GM21515 (cell line): Measurements from ENCODE around the gene ASS1.

Experiments used
- ATAC-seq: cut with Tn5 transposase; IDR thresholded peaks from one replicate; pipeline ENCODE4 v1.9.1; 2021; ENCODE audit not compliant: unreplicated experiment

The ASS1 gene

DNA sequence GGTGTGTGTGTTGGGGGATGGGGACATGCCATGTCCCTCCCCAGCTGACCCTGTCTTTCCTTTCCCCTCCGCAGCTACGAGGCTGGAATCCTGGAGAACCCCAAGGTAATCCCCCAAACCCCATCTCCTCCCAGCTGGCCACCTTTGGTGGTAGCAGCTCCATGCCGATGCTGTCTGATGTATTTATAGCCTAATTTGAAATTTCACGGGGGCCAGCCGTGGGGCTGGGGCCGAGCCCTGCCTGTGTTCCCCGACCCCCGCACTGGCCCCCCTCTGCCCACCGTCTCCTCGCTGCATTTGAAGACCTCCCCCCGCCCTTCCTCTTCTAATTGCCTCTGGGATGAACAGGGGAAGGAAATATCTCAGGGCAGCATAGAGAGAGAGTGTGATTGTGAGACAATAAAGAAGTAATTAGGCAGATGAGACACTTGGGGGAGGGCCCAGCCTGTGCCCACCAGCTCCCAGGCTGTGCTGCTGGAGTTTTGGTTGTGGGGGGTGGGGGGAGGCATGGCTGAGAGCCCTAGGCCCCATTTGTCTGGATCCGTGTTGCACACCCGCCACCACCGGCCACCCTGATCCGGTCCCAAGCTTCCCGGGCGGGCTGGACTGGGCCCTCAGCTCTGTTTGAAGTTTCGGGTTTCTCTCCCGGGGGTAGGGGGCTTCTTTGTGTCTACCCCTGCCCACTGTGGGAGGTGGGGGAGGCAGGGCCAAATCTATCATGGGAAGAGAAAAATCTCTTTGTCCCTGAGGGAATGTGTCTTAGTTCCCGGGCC is 26.8 kb downstream of the ASS1 start:
- no peak for ATAC-seq

DNA sequence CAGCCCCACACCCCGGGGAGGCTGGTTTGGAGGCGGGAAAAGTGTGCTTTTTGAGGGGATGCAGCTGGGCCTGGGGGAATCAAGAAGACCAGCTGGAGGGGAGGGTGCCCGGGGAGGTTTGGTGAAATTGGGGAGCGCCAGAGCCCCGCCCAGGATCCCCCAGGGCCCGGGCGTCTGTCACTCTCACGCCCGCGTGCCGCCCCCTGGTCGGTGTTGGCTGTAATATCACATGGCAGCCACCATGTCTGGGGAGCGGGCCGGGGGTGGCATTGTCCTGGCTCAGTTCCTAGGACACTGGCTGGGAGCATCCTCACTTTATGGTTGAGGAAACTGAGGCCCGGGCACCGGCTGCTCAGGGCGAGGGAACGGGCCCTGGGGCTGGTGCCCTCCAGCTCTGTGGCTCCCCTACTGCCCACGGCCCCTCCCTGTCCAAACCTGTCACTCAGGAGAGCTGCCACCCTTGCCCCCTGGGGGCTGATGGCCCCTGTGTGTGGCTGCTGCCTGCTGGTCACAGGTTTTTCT is 27.5 kb downstream of the ASS1 start:
- ATAC-seq = no peak

DNA sequence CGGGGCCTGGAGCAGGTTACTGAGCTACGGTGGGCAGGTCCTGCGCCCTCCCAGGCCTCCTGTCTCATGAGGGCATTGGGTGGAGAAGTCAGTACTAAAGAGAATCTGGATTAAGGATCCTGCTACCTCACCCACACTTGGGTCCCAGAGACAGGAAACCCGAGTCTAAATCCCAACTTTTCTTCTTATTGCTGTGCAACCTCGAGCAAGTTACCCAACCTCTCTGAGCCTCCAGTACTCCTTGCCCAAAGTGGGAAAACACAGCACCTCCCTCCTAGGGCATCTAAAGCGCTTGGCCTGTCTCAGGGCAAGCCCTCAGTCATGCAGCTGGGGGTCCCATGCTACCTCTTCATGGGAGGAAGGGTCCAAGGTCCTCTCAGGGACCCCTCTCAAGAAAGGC is 28.2 kb downstream of the ASS1 start:
- ATAC-seq = no peak

DNA sequence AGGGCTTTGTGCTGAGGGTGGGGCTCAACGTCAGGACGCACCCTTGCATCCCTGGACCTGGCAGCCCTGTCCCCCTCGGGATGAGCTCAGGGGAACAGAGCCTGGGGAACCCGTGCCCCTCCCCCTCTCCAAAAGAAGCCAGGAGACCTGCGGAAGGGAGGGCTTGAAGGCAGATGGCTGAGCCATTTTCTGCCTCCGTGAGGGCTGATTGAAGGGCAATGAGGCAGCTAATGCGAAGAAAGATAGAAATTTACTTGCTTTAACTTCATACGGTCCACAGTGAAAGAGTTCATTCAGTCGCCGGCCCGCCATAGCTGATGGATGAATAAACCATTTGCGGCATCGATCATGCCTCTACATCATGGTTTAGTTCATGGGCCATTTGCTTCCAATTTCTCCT is 28.8 kb downstream of the ASS1 start:
- ATAC-seq = no peak

DNA sequence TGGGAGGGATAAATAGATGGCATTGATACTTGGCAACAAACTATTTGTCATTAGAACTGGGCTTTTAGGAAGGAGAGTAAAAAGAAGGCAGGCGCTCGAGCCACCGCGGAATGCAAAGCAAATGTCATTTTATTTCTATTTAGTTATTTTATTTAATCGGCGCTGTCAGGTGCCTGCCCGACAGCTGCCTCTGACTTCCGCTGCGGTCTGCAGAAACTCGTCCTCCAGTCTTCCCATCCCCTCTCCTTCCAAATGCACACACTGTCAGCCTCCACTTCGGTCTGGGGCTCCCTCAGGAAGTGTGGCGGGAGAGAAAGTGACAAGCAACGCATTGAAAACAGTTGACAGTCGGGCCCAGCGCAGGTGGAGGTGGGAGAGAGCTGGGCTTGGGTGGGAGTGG is 29.3 kb downstream of the ASS1 start:
- ATAC-seq = no peak

DNA sequence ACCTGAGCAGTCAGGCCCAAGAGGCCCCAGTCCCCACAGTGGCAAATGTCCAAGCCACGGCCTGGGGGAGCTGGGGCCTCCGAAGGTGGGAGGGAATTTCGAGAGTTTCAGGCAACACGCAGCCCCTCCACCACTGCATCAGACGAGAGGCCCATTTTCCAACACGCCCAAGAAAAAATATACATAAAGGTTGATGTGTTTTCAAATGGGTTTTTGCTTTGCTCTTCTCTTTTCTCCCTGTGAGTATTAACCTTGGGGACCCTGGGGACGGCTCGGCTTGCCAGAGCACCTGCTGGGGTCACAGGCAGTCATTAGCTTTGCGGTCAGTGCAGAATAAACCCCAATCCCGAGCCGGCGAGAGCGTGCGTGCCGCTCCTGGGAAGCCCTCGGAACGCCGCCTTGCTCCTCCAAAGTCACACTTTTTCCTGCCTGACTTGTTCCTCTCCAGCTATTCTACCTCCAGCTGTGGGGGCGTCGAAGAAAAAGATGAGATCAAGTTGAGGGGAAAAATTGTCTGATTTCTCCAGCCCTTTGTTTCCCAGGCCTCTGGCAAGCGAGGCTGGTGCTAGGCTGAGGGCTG is 31.5 kb downstream of the ASS1 start:
- no peak for ATAC-seq

DNA sequence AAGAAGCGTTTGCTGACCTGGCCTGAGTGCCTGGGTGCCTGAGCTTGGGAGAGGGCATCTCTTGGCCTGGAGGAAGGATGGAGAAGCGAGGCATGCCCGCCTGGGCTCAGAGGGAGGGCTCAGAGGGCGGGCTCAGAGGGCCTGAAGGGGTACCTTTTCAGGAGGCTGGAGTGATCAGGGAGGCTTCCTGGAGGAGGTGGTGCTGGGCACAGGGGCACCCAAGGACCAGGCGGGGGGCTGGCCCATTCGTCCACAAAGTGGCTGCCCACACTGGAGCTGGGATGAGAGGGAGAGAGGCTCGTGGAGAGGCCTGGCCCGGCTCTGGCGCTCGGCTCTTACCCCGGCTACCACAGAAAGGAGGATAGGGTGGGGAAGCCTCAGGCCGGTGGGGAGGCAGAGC is 32.8 kb downstream of the ASS1 start:
- ATAC-seq = no peak

DNA sequence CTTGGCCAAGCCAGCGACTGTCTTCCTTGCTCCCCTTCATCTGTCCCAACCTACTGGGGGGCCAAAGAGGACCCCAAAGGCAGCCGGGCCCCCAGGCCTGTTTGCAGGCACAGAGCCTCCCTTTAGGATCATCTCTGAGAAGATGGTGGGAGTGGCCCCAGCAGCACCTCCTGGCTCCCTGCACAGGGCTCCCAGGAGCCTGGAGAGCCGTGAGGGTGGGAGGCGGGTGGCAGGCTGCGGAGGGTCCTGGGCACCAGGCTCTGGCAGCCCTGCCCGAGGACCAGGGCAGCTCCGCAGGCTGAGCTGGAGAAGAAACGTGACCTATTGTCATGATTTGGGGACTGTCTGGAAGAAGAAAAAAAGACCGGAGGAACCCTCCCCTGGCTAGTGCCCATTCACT is 33.4 kb downstream of the ASS1 start:
- no peak for ATAC-seq

DNA sequence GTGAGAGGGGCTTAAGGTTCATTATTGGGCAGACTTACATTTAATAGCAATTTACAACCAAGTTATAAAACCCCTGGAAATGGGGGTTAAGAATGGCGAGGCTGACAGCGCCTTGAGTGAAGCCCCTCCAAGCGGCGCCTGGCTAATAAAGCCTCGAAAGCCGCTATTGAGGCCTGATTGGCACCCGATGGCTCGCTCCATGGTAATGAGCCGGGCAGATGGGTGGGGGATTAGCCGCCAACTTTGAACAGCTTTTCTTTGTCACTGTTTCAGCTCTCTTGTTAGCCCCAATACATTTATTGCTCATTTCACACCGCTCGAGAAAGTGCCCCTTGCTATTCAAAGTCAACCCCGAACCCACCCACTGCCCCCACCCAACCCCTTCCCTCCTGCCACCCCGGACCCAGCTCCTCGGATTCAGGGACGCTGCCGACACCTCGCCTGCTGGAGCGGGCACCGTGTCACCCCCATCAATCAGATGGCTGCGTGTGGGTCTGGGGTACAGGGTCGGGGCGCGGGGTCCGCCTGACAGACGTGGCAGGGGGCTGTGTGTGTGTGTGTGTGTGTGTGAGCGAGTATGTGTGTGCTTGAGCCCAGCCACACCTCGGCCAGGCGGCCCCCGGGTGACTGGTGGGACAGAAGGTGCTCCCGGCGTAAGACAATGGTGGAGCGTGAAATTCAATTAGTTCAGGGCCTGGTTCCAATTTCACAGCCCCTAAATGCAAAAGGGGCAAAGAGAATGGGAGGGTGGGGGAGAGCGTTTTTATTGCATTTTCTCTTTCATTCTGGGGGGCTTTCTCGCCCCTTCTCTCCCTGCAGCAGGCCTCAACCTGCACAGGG is 34.2 kb downstream of the ASS1 start:
- no peak for ATAC-seq

DNA sequence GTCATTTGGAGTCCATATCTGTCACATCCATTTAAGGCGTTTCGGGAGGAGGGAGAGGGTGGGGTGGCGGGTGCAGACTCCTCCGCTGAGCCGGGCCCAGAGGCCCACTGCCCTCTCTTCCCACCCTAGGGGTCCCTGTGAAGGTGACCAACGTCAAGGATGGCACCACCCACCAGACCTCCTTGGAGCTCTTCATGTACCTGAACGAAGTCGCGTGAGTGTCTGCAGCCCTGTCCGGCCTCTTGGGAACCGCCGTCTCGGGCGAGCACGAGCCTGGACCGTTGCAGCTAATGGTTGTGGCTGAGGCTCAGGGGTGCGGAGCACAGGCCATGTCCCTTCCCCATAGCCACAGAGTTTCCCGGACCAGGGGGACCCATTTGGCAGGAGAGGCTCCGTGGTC is 34.8 kb downstream of the ASS1 start:
- no peak for ATAC-seq

DNA sequence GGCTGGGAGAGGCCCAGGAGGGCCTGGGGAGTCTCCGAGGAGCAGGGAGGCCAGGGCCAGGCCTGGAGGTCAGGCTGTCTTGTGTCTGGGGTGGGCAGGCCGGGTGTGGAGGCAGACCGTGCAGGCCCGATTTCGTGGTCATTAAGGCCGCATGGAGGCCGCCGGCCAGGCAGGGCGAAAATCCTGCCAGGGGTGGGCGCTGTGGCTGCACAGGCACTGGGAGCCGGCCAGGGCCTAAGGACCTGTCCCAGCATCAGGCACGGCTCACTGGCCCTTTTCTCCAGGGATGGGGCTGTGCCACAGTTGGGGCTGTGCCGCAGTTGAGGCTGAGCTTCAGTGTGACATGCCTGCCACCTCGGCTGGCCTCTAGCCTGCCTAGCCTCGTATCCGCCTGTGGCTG is 35.9 kb downstream of the ASS1 start:
- ATAC-seq = no peak

DNA sequence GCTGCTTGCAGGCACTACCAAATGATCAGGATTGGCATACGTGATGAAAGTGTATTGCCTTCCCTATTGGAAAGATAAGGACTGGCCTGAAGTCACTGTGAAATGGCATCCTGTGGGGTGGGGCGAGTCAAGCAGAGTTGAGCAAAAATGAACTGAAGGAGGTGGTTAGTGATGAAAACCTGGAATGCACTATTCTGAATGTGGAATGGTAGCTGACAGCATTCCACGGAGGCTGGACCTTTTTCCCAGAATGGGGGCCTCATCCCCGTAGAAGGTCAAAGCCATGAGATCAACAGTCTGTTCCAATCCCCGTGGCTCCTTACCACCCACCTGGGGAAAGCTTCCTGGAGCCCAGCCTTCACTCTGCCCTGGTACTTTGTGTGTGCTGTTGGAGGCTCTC is 37.7 kb downstream of the ASS1 start:
- ATAC-seq = no peak

DNA sequence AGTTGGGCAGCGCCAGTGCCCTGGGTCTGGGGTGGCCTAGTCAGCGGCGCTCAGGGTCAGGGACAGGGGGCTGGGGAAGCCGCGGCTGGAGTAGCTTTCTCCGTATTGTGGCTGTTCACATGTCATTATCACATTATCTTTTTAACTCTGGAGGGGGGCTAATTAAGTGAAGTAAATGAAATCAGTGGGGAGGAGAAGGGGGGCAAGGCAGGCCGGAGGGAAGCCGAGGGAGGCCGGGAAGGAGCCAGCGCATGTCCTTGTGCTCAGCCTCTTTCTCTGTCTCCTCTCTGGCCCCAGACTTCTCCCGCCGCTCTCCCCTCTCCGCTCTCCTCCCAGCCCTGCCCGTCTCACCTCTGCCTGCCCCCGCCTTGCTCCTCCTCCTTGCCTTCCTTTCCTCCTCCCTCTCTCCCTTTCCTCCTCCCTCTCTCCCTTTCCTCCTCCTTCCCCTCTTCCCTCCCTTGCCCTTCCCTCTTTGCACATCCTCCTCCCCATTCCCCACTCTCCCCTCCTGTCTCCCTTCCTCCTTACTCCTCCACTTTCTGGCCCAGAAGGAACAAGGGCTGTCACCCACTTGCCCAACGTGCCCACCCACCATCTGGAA is 38.7 kb downstream of the ASS1 start:
- ATAC-seq = no peak

DNA sequence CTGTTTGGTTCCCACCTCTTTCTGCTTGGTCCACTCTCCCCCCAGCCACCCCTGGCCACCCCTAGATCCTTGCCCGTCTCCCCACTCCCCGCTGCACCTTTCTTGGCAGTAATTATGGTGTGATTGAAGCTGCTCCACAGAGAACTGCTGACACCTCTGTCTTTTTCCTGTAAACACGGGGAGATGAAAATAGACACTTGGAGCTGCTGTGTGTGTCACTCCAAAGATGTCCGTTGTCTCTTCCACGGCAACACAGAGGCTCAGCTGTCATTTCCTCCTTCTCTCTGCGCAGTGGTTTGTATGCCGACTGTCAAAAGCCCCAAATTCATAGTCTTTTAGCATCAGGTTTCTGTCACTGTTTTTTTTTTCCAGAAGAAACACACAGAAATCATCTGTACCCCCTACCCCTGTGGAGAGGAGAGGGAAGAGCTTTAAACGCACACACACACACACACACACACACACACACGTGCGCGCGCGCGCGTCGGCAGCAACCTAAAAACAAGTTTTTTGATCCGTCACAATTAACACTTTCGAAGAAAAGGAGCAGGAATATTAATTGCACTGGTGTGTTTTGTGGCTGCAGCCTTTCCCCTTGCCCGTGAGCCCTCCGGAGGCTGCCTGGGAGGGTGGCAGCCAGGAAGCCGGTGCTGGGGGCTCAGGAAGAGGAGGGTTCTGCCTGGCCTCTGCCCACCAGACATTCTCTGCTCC is 39.8 kb downstream of the ASS1 start:
- no peak for ATAC-seq

DNA sequence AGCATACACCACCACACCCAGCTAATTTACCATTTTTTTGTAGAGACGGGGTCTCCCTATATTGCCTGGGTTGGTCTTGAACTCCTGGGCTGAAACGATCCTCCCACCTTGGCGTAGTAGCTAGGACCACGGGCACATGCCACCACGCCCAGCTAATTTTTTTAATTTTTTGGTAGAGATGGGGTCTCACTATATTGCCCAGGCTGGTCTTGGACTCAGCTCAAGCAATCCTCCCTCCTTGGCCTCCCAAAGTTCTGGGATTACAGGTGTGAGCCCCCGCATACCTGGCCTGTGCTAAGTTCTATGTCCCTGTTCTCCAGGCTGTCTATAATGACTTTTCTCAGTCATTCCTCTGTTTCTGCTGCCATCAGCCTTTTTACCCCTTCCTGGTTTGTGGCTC is 41.3 kb downstream of the ASS1 start:
- no peak for ATAC-seq

DNA sequence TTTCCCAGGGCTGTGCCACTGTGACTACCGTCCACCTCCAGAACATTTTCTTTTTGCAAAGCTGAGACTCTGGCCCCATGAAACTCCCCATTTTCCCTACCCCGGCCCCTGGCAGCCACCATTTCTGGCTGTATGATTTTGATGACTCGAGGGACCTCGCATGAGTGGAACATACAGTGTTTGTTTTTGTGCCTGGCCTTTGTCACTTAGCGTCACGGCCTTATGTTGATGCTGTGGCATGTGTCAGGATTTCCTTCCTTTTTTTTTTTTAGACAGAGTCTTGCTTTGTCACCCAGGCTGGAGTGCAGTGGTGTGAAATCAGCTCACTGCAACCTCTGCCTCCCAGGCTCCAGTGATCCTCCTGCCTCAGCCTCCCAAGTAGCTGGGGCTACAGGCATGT is 42.7 kb downstream of the ASS1 start:
- ATAC-seq = no peak

DNA sequence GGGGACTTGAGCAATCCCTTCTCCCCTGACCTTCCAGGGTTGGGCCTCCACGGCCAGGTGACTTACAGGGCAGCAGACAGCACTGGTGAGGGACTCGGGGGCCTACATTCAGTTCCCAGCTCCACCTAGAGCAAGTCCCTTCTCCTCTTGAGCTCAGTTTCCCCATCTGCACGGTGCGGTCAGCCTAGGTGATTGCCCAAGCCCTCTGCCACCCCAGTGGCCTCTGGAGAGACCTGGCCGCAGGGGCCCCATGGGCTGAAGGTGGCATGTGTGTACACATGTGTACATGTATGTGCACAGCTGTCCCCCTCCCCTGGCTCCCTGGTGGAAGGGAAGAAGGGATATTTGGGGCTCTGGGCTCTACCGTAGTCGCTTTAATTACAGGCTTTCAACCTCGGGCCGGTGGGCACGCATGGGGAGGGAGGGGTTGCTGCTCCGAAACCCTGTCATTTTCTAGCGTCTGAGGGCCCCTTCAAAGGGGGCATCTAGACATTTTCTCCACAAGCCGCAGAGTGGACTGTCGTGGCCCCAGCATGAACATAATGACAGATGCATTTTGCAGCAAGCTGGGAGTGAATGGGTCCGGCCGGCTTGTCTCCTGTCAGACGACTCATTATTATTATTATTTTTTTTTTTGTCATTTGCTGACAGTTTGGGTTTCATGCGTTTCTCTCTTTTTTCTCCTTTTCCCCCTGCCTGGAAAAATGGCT is 44.0 kb downstream of the ASS1 start:
- no peak for ATAC-seq

DNA sequence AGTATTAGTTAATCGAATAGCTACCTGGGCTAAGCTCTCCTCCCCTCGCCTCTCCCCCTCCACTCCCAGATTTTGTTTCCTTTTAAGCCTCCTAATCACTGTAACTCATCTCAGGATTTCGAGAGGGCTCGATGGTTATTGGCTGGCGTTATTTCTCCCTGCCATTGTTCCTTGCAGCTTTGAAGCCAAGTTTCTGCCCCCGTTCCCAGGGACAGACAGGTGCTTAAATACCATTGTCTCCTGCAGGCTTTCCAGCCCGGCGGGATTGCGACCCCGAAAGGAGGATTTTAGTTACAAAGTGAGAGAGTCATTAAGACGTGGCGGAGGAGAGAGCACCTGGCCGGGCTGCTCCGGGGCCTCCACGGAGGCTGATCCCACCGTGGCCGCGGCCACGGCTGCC is 46.2 kb downstream of the ASS1 start:
- ATAC-seq = no peak

DNA sequence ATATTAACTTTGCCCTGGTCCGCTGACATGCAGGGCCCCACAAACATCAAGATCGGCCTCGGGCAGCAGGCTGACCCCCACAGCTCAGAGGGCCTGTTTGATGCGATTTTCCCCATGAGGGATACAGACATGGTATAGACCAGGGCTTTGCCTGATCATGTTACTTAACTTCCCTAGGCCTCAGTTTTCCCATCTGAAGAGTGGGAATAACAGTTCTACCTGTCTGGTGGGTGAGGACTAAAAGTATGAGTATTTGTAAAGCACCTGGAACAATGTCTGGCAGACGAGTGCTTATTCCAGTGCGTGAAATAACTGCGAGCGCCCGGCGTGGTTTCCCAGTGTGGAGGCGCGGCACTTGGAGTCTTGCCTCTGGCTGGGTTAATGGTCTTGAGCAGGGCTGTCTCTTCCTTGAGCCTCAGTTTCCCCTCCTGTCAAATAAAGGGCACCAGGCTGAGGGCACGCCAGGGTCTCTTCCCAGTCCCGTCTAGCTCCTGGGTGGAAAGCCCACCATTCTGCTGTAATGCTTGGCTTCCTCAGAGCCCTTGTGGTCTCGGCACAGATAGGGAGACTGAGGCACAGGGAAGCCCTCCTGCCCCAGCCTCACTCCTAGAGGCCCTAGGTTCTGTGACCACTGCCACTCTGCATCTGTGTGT is 47.2 kb downstream of the ASS1 start:
- no peak for ATAC-seq

DNA sequence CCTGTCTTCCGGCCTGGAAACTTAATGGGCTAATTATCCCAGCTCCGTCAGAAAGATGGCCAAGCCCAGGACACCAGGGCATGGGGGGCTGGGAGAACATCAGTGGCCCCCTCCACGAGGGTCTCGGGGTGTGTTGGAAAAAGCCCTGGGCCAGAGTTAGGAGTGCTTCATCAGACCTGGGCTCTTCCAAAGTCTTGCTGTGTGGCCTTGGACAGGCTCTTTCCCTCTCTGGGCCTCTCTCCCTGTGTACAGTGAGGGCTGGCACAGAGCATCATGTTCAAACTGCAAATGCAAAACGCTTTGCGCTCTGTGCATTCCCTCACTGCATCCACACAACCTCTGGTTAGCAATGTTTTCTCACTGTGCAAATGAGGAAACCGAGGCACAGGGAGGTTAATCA is 48.3 kb downstream of the ASS1 start:
- no peak for ATAC-seq
